Type B pancreatic cell (in vitro differentiated cells): ENCODE data around the gene KLK7. TPM values are rescaled to one million over a fixed set of nuclear protein-coding genes. Genes with fewer than 3 reads are reported as not detected.

ENCODE experiments used
- DNase-seq: peaks from one replicate; pipeline ENCODE4 v3.0.0; 2021; ENCODE audit warnings: mixed read lengths; ENCODE audit not compliant: unreplicated experiment; ENCODE audit errors: extremely low spot score
- H3K27ac Mint-ChIP-seq: 2 replicates; pipeline ENCODE4 v1.8.0; 2021; ENCODE audit warnings: mild to moderate bottlenecking, mixed read lengths
- H3K27me3 Mint-ChIP-seq: 2 replicates; pipeline ENCODE4 v1.8.0; 2021; ENCODE audit warnings: mixed read lengths
- H3K36me3 Mint-ChIP-seq: 2 replicates; pipeline ENCODE4 v1.8.0; 2021; ENCODE audit warnings: mixed read lengths
- H3K4me1 Mint-ChIP-seq: one replicate; pipeline ENCODE4 v1.8.0; 2021; ENCODE audit warnings: mixed read lengths; ENCODE audit not compliant: unreplicated experiment
- H3K4me3 Mint-ChIP-seq: 2 replicates; pipeline ENCODE4 v1.8.0; 2021; ENCODE audit warnings: mild to moderate bottlenecking, mixed read lengths
- H3K9me3 Mint-ChIP-seq: 2 replicates; pipeline ENCODE4 v1.8.0; 2021; ENCODE audit warnings: mixed read lengths
- CTCF ChIP-seq: fragments of 200-600 bp; sonication (generic); conservative IDR thresholded peaks from 2 replicates; pipeline ENCODE4 v1.5.0; 2021; ENCODE audit warnings: antibody characterized with exemption, mild to moderate bottlenecking
- total RNA-seq: library from RNA; stranded (reverse); gene quantifications from 2 replicates; pipeline ENCODE4 v1.2.1, GENCODE V29; 2021; ENCODE audit warnings: low replicate concordance

Gene KLK7
- total RNA-seq, 1 donor from 2014 or later = not detected

GRCh38 chr19:51003316-51003715, 19.6 kb upstream of the KLK7 start:
- H3K27me3 Mint-ChIP-seq = peaks cover 32% of the 10 kb centered on the region
- H3K4me1 Mint-ChIP-seq = peaks cover 3% of the 10 kb centered on the region
- no peak for TF ChIP-seq CTCF
- H3K4me3 Mint-ChIP-seq = no peak overlapping the region
- H3K27ac Mint-ChIP-seq = no peak overlapping the region
- no peaks in the 10 kb centered on the region for H3K9me3 Mint-ChIP-seq
- no peak for DNase-seq
- no peaks in the 10 kb centered on the region for H3K36me3 Mint-ChIP-seq

- H3K36me3 Mint-ChIP-seq = no peaks in the 10 kb centered on the region
- H3K4me1 Mint-ChIP-seq = peaks cover 3% of the 10 kb centered on the region
- no peak for DNase-seq
- H3K27ac Mint-ChIP-seq = peak overlapping the region; percentile 87
- peak overlapping the region; percentile 74 for H3K4me3 Mint-ChIP-seq
- no peaks in the 10 kb centered on the region for H3K9me3 Mint-ChIP-seq
- peaks cover 36% of the 10 kb centered on the region for H3K27me3 Mint-ChIP-seq
- TF ChIP-seq CTCF = no peak
These were observed 19.0 kb upstream of the KLK7 start for GRCh38 chr19:51002542-51003311.

GRCh38 chr19:51002089-51002532, 18.4 kb upstream of the KLK7 start:
- H3K36me3 Mint-ChIP-seq = no peaks in the 10 kb centered on the region
- H3K27ac Mint-ChIP-seq = peak overlapping the region; percentile 87
- no peak for DNase-seq
- H3K27me3 Mint-ChIP-seq = peaks cover 36% of the 10 kb centered on the region
- peak overlapping the region; percentile 74 for H3K4me3 Mint-ChIP-seq
- no peaks in the 10 kb centered on the region for H3K9me3 Mint-ChIP-seq
- H3K4me1 Mint-ChIP-seq = peaks cover 3% of the 10 kb centered on the region
- no peak for TF ChIP-seq CTCF

GRCh38 chr19:51001515-51001914, 17.8 kb upstream of the KLK7 start, which contains the start of gene KLK8:
TSS of gene KLK8 (minus strand) at chr19:51001604. CDS start at chr19:51001167, 437 bp downstream.
- Mint-ChIP-seq H3K27me3 (peaks cover 36% of the 10 kb centered on the region), H3K36me3 (no peaks in the 10 kb centered on the region), H3K4me3 (peak within 1 kb of the TSS; percentile 74), H3K27ac (peak within 1 kb of the TSS; percentile 87), H3K4me1 (peaks cover 3% of the 10 kb centered on the region), H3K9me3 (no peaks in the 10 kb centered on the region)
- DNase-seq = no peak
- TF ChIP-seq CTCF = no peak

- Mint-ChIP-seq H3K9me3 (no peaks in the 10 kb centered on the region), H3K27ac (peak overlapping the region; percentile 87), H3K36me3 (no peaks in the 10 kb centered on the region), H3K27me3 (peaks cover 32% of the 10 kb centered on the region), H3K4me1 (peaks cover 3% of the 10 kb centered on the region), H3K4me3 (no peak overlapping the region)
- no peak for TF ChIP-seq CTCF
- DNase-seq = no peak
These were observed 17.3 kb upstream of the KLK7 start for GRCh38 chr19:51000981-51001380.
